ENCODE results near the gene TMEM45B. TPM values are rescaled to one million over a fixed set of nuclear protein-coding genes. Genes with fewer than 3 reads are reported as not detected.

The TMEM45B gene
- total and polyA plus RNA-seq, 2 experiments from 2014 or later, result 0.11 to 0.38 TPM

DNA sequence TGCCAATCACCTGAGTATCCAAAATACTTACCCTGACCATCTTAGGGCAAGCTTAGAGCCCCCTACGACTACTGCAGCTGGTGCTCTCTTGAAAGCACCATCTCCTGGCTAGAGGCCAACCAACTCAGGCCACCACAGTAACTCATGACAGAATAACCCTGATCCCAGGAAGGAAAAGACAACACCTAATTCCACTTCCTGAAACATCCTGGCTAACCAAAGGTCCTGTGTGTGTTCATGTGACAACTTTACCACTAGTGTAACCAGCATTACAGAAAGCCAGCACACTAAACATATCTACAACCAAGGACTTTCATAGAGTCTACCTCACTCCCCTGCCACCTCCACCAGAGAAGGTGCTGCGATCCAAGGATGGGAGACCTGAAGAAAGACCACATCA lies 17.4 kb upstream of the TMEM45B start:
- H3K27ac ChIP-seq (ENCODE audit: low read depth), result no peak overlapping the region
- no peaks in the 10 kb centered on the region for H3K4me1 ChIP-seq (ENCODE audit: insufficient read depth)
- no peak overlapping the region for H3K4me3 Mint-ChIP-seq

More for the DNA sequence above, 17.4 kb upstream of the TMEM45B start:
- DNase-seq (ENCODE audit: low spot score) (no peak), ATAC-seq (no peak)
- H3K79me2 ChIP-seq (replicated peaks; ENCODE audit: insufficient read depth), result no peaks in the 10 kb centered on the region
- H4K20me1 ChIP-seq (replicated peaks; ENCODE audit: insufficient read depth), result no peaks in the 10 kb centered on the region
- peaks cover 31% of the 10 kb centered on the region for H3K9me3 Mint-ChIP-seq
- peaks cover 16% of the 10 kb centered on the region for H3K36me3 Mint-ChIP-seq (ENCODE audit: low read depth)
- TF ChIP-seq, protein P1, sequence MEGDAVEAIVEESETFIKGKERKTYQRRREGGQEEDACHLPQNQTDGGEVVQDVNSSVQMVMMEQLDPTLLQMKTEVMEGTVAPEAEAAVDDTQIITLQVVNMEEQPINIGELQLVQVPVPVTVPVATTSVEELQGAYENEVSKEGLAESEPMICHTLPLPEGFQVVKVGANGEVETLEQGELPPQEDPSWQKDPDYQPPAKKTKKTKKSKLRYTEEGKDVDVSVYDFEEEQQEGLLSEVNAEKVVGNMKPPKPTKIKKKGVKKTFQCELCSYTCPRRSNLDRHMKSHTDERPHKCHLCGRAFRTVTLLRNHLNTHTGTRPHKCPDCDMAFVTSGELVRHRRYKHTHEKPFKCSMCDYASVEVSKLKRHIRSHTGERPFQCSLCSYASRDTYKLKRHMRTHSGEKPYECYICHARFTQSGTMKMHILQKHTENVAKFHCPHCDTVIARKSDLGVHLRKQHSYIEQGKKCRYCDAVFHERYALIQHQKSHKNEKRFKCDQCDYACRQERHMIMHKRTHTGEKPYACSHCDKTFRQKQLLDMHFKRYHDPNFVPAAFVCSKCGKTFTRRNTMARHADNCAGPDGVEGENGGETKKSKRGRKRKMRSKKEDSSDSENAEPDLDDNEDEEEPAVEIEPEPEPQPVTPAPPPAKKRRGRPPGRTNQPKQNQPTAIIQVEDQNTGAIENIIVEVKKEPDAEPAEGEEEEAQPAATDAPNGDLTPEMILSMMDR (conservative IDR thresholded peaks at IDR 0.05; ENCODE audit: low read depth in 2 of 2), result no peak
- TF ChIP-seq, protein P2, sequence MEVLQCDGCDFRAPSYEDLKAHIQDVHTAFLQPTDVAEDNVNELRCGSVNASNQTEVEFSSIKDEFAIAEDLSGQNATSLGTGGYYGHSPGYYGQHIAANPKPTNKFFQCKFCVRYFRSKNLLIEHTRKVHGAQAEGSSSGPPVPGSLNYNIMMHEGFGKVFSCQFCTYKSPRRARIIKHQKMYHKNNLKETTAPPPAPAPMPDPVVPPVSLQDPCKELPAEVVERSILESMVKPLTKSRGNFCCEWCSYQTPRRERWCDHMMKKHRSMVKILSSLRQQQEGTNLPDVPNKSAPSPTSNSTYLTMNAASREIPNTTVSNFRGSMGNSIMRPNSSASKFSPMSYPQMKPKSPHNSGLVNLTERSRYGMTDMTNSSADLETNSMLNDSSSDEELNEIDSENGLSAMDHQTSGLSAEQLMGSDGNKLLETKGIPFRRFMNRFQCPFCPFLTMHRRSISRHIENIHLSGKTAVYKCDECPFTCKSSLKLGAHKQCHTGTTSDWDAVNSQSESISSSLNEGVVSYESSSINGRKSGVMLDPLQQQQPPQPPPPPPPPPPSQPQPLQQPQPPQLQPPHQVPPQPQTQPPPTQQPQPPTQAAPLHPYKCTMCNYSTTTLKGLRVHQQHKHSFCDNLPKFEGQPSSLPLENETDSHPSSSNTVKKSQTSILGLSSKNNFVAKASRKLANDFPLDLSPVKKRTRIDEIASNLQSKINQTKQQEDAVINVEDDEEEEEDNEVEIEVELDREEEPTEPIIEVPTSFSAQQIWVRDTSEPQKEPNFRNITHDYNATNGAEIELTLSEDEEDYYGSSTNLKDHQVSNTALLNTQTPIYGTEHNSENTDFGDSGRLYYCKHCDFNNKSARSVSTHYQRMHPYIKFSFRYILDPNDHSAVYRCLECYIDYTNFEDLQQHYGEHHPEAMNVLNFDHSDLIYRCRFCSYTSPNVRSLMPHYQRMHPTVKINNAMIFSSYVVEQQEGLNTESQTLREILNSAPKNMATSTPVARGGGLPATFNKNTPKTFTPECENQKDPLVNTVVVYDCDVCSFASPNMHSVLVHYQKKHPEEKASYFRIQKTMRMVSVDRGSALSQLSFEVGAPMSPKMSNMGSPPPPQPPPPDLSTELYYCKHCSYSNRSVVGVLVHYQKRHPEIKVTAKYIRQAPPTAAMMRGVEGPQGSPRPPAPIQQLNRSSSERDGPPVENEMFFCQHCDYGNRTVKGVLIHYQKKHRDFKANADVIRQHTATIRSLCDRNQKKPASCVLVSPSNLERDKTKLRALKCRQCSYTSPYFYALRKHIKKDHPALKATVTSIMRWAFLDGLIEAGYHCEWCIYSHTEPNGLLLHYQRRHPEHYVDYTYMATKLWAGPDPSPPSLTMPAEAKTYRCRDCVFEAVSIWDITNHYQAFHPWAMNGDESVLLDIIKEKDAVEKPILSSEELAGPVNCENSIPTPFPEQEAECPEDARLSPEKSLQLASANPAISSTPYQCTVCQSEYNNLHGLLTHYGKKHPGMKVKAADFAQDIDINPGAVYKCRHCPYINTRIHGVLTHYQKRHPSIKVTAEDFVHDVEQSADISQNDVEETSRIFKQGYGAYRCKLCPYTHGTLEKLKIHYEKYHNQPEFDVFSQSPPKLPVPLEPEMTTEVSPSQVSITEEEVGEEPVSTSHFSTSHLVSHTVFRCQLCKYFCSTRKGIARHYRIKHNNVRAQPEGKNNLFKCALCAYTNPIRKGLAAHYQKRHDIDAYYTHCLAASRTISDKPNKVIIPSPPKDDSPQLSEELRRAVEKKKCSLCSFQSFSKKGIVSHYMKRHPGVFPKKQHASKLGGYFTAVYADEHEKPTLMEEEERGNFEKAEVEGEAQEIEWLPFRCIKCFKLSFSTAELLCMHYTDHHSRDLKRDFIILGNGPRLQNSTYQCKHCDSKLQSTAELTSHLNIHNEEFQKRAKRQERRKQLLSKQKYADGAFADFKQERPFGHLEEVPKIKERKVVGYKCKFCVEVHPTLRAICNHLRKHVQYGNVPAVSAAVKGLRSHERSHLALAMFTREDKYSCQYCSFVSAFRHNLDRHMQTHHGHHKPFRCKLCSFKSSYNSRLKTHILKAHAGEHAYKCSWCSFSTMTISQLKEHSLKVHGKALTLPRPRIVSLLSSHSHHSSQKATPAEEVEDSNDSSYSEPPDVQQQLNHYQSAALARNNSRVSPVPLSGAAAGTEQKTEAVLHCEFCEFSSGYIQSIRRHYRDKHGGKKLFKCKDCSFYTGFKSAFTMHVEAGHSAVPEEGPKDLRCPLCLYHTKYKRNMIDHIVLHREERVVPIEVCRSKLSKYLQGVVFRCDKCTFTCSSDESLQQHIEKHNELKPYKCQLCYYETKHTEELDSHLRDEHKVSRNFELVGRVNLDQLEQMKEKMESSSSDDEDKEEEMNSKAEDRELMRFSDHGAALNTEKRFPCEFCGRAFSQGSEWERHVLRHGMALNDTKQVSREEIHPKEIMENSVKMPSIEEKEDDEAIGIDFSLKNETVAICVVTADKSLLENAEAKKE (CRISPR knock-in tag; IDR thresholded peaks at IDR 0.05), result no peak
- TF ChIP-seq, protein P3, sequence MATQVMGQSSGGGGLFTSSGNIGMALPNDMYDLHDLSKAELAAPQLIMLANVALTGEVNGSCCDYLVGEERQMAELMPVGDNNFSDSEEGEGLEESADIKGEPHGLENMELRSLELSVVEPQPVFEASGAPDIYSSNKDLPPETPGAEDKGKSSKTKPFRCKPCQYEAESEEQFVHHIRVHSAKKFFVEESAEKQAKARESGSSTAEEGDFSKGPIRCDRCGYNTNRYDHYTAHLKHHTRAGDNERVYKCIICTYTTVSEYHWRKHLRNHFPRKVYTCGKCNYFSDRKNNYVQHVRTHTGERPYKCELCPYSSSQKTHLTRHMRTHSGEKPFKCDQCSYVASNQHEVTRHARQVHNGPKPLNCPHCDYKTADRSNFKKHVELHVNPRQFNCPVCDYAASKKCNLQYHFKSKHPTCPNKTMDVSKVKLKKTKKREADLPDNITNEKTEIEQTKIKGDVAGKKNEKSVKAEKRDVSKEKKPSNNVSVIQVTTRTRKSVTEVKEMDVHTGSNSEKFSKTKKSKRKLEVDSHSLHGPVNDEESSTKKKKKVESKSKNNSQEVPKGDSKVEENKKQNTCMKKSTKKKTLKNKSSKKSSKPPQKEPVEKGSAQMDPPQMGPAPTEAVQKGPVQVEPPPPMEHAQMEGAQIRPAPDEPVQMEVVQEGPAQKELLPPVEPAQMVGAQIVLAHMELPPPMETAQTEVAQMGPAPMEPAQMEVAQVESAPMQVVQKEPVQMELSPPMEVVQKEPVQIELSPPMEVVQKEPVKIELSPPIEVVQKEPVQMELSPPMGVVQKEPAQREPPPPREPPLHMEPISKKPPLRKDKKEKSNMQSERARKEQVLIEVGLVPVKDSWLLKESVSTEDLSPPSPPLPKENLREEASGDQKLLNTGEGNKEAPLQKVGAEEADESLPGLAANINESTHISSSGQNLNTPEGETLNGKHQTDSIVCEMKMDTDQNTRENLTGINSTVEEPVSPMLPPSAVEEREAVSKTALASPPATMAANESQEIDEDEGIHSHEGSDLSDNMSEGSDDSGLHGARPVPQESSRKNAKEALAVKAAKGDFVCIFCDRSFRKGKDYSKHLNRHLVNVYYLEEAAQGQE (IDR thresholded peaks at IDR 0.05; ENCODE audit: unreplicated experiment), result no peak
- TF ChIP-seq NANOG (IDR thresholded peaks at IDR 0.05; ENCODE audit: borderline replicate concordance) (no peak), EZH2phosphoT487 (IDR thresholded peaks at IDR 0.05; ENCODE audit: unreplicated experiment) (no peak), ZNF331 (CRISPR knock-in tag; IDR thresholded peaks at IDR 0.05; ENCODE audit: low read depth) (no peak), CREB1 (CRISPR knock-in tag; IDR thresholded peaks at IDR 0.05; ENCODE audit: low read depth) (no peak), STAT1 (IDR thresholded peaks at IDR 0.05; ENCODE audit: unreplicated experiment) (no peak), JUNB (IDR thresholded peaks at IDR 0.05; ENCODE audit: unreplicated experiment) (no peak), ZNF114 (CRISPR knock-in tag; IDR thresholded peaks at IDR 0.05) (no peak)
- no peaks in the 10 kb centered on the region; the same call in 2 of the 3 replicates for H3K4me1 Mint-ChIP-seq
- H3F3A ChIP-seq (replicated peaks; ENCODE audit: low read depth), result no peaks in the 10 kb centered on the region
- no peaks in the 10 kb centered on the region for H3K27me3 Mint-ChIP-seq (ENCODE audit: insufficient read depth, low read depth, poor library complexity)
- H3K27me3 ChIP-seq (ENCODE audit: insufficient read depth), result no peaks in the 10 kb centered on the region
- H3K9me2 ChIP-seq (ENCODE audit: insufficient read depth), result no peaks in the 10 kb centered on the region
- H2AFZ ChIP-seq, result no peak overlapping the region
- no peak overlapping the region for H3K4me2 ChIP-seq
- no peak overlapping the region for H3K27ac Mint-ChIP-seq
- H3K4me3 ChIP-seq, result no peak overlapping the region
- H3K36me3 ChIP-seq (ENCODE audit: insufficient read depth), result peaks cover 3% of the 10 kb centered on the region; the same call in 1 of the 2 replicates

All from GM23338 (cell line).